ENCODE results near the gene DCAF4.

DNA sequence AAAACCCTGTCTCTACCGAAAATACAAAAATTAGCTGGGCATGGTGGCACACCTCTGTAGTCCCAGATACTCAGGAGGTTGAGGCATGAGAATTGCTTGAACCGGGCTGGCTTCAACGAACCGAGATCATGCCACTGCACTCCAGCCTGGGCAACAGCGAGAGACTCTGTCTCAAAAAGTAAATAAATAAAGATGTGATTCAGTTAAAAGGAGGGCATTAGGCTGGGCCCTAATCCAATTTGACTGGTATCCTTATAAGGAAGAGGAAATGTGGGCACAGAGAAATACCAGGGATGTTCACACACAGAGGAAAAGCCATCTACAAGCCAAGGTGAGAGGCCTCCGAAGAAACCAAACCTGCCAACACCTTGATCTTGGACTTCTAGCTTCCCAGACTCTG is 10.1 kb upstream of the DCAF4 start:
- TF ChIP-seq POLR2AphosphoS5 (IDR thresholded peaks at IDR 0.05; ENCODE audit: low read depth, low read length) (no peak), TAF1 (IDR thresholded peaks at IDR 0.05; ENCODE audit: borderline replicate concordance, low read depth, low read length) (no peak)

All from GM12892 (cell line).